ENCODE data around the gene MINK1. TPM values are rescaled to one million over a fixed set of nuclear protein-coding genes. Genes with fewer than 3 reads are reported as not detected.

MINK1 gene
- total and polyA plus RNA-seq, 2 donors (not counting 1 experiment from before 2014, with no cell fraction given), result 109 to 160 TPM

DNA sequence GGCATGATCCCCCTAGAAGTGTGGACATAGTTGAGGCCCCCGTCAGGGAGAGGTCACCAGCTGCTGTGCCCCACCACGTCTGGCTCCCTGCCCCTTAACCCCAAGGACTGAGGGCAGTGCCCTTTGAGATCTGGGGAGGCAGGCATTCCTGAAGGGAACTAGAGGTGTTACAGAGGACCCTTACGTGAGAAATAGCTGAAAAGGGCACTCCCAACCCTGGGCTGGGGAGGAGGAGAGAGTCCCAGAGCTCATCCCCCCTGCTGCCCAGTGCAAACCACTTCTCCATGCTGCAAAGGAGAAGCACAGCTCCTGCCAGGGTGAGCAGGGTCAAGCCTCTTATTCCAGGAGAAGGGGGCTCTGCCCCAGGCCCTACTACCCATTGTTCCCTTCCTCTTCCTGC is 10.3 kb upstream of the MINK1 start:
- Mint-ChIP-seq H3K4me1 (no peaks in the 10 kb centered on the region), H3K9me3 (ENCODE audit: insufficient read depth) (no peaks in the 10 kb centered on the region), H3K27me3 (no peaks in the 10 kb centered on the region), H3K27ac (no peak overlapping the region), H3K4me3 (no peak overlapping the region)
- Histone ChIP-seq H3K9me3 (ENCODE audit: control extremely low read depth in 1 of 3, control insufficient read depth in 2 of 3, insufficient read depth in 1 of 3, low read length in 2 of 3) (no peaks in the 10 kb centered on the region), H3K4me2 (replicated peaks; ENCODE audit: low read depth, low read length, poor library complexity, severe bottlenecking) (no peak overlapping the region), H3K27me3 (replicated peaks in 1 of 4; ENCODE audit: control extremely low read depth in 1 of 4, control insufficient read depth in 3 of 4, insufficient read depth in 4 of 4, low read length in 3 of 4) (no peaks in the 10 kb centered on the region), H3K36me3 (replicated peaks in 1 of 2; ENCODE audit: control extremely low read depth in 1 of 2, control insufficient read depth in 1 of 2, extremely low read depth in 1 of 2, insufficient read depth in 2 of 2, low read length in 1 of 2) (peaks cover 0 to 5% of the 10 kb centered on the region in 2 experiments), H2AFZ (ENCODE audit: insufficient read depth, low read depth, low read length, poor library complexity, severe bottlenecking) (no peak overlapping the region), H3K4me3 (ENCODE audit: control extremely low read depth in 1 of 5, extremely low read depth in 1 of 5, insufficient read depth in 1 of 5, low read depth in 2 of 5, low read length in 4 of 5) (no peak overlapping the region), H4K20me1 (ENCODE audit: control insufficient read depth, insufficient read depth, low read length, poor library complexity, severe bottlenecking) (no peaks in the 10 kb centered on the region), H3K79me2 (ENCODE audit: control insufficient read depth, insufficient read depth, low read length) (no peaks in the 10 kb centered on the region), H3K9ac (ENCODE audit: low read length) (no peak overlapping the region), H3K4me1 (ENCODE audit: control insufficient read depth in 2 of 2, insufficient read depth in 2 of 2, low read length in 2 of 2) (no peaks in the 10 kb centered on the region), H3K27ac (ENCODE audit: low read length in 2 of 2) (no peak overlapping the region)
- 96% methylated on average over 3 of the region's 3 CpGs for WGBS (ENCODE audit: insufficient coverage)
- TF ChIP-seq, protein P1, sequence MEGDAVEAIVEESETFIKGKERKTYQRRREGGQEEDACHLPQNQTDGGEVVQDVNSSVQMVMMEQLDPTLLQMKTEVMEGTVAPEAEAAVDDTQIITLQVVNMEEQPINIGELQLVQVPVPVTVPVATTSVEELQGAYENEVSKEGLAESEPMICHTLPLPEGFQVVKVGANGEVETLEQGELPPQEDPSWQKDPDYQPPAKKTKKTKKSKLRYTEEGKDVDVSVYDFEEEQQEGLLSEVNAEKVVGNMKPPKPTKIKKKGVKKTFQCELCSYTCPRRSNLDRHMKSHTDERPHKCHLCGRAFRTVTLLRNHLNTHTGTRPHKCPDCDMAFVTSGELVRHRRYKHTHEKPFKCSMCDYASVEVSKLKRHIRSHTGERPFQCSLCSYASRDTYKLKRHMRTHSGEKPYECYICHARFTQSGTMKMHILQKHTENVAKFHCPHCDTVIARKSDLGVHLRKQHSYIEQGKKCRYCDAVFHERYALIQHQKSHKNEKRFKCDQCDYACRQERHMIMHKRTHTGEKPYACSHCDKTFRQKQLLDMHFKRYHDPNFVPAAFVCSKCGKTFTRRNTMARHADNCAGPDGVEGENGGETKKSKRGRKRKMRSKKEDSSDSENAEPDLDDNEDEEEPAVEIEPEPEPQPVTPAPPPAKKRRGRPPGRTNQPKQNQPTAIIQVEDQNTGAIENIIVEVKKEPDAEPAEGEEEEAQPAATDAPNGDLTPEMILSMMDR (IDR thresholded peaks at IDR 0.05), result no peak
- TF ChIP-seq EZH2 (IDR thresholded peaks at IDR 0.05; ENCODE audit: borderline replicate concordance, insufficient read depth, low read depth, low read length, poor library complexity, severe bottlenecking), result no peak
- intact Hi-C loops (cut with micrococcal nuclease), result no loop called here
- ATAC-seq (ENCODE audit: low read depth) (no peak), DNase-seq (no peak)
- POLR2A ChIA-PET, result no interaction called here
- CTCF ChIA-PET, result no interaction called here

DNA sequence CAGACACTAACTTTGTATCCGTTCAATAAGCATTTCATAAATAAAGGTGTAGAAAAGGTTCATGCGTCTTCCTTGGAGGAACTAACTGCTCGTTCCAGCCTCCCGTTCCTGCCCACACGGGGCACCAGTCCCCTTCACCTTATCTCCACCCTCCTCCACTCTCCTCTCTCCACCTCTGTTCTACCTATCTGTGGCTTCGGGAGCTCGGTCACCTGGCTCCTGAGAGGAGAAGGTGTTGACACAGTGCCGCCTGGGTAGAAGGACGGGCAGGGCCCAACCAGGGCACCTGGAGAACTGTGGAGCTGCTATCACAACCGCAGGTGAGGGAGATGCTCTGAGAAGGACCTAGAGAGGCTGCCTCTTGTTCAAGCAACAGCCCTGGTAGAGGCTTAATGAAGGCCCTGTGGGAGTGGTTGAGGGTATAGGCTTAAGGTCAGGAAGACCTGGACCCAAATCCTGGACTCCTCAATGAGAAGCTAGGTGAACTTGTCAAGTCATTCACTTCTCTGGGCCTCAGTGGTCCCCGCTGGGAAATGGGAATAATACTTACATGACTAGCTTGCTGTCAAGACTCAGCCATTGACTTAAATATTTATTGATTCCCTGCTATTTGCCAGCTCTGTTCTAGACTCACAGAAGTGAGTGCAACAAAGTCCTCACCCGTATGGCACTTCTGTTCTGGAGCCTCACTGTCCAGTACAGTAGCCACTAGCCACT is 9.6 kb upstream of the MINK1 start:
- H3K4me2 ChIP-seq (replicated peaks; ENCODE audit: low read depth, low read length, poor library complexity, severe bottlenecking), result no peak overlapping the region
- intact Hi-C loops (cut with micrococcal nuclease), result no loop called here
- H3K9me3 Mint-ChIP-seq (ENCODE audit: insufficient read depth), result no peaks in the 10 kb centered on the region
- no peaks in the 10 kb centered on the region for H3K27me3 Mint-ChIP-seq
- H3K27ac ChIP-seq (ENCODE audit: low read length in 2 of 2), result no peak overlapping the region
- H3K9me3 ChIP-seq (ENCODE audit: control extremely low read depth in 1 of 3, control insufficient read depth in 2 of 3, insufficient read depth in 1 of 3, low read length in 2 of 3), result no peaks in the 10 kb centered on the region
- no peaks in the 10 kb centered on the region for H3K79me2 ChIP-seq (ENCODE audit: control insufficient read depth, insufficient read depth, low read length)
- no peak for ATAC-seq (ENCODE audit: low read depth)
- no peak overlapping the region for H3K27ac Mint-ChIP-seq
- H3K4me1 ChIP-seq (ENCODE audit: control insufficient read depth in 2 of 2, insufficient read depth in 2 of 2, low read length in 2 of 2), result no peaks in the 10 kb centered on the region
- H3K27me3 ChIP-seq (replicated peaks in 1 of 4; ENCODE audit: control extremely low read depth in 1 of 4, control insufficient read depth in 3 of 4, insufficient read depth in 4 of 4, low read length in 3 of 4), result no peaks in the 10 kb centered on the region
- POLR2A ChIA-PET, result interaction anchor here (0.7 kb wide), 1 partner anchor 117 kb away, joined by 3 read pairs; the partner anchor contains the start of gene RNF167
- H3K4me1 Mint-ChIP-seq, result no peaks in the 10 kb centered on the region
- DNase-seq, result no peak
- H3K4me3 Mint-ChIP-seq, result no peak overlapping the region
- no peak overlapping the region for H3K9ac ChIP-seq (ENCODE audit: low read length)
- WGBS (ENCODE audit: insufficient coverage), result 68% methylated on average over 8 of the region's 12 CpGs
- no peak overlapping the region for H3K4me3 ChIP-seq (ENCODE audit: control extremely low read depth in 1 of 5, extremely low read depth in 1 of 5, insufficient read depth in 1 of 5, low read depth in 2 of 5, low read length in 4 of 5)
- peaks cover 0 to 4% of the 10 kb centered on the region in 2 experiments for H3K36me3 ChIP-seq (replicated peaks in 1 of 2; ENCODE audit: control extremely low read depth in 1 of 2, control insufficient read depth in 1 of 2, extremely low read depth in 1 of 2, insufficient read depth in 2 of 2, low read length in 1 of 2)
- H2AFZ ChIP-seq (ENCODE audit: insufficient read depth, low read depth, low read length, poor library complexity, severe bottlenecking), result no peak overlapping the region
- CTCF ChIA-PET, result no interaction called here
- no peaks in the 10 kb centered on the region for H4K20me1 ChIP-seq (ENCODE audit: control insufficient read depth, insufficient read depth, low read length, poor library complexity, severe bottlenecking)
- no peak for TF ChIP-seq EZH2 (IDR thresholded peaks at IDR 0.05; ENCODE audit: borderline replicate concordance, insufficient read depth, low read depth, low read length, poor library complexity, severe bottlenecking)
- TF ChIP-seq, protein P1 (IDR thresholded peaks at IDR 0.05), result no peak
